Left kidney (tissue), 2 donors: ENCODE results near the gene LHPP. TPM values are rescaled to one million over a fixed set of nuclear protein-coding genes. Genes with fewer than 3 reads are reported as not detected.

Experiments
- DNase-seq: peaks from one replicate; pipeline ENCODE4 v3.0.0-alpha.2; 2013
- polyA plus RNA-seq: library from polyadenylated mRNA; unstranded; fragments of 120-200 nt; gene quantifications from one replicate; pipeline ENCODE4 v1.2.1, GENCODE V29; 2013; ENCODE audit not compliant: insufficient read length

The LHPP gene
- polyA plus RNA-seq, 1 donor, result 17.9 TPM

GRCh38 chr10:124593431-124593985 is 131.9 kb downstream of the LHPP start:
- DNase-seq, result no peak

- no peak for DNase-seq
These were observed 132.6 kb downstream of the LHPP start for GRCh38 chr10:124594240-124594639.

GRCh38 chr10:124595143-124595883 is 133.7 kb downstream of the LHPP start:
- DNase-seq, result no peak

- no peak for DNase-seq
These were observed 134.6 kb downstream of the LHPP start for GRCh38 chr10:124596116-124596785.

GRCh38 chr10:124596962-124597845 is 135.6 kb downstream of the LHPP start:
- DNase-seq, result no peak

- no peak for DNase-seq
These were observed 136.2 kb downstream of the LHPP start for GRCh38 chr10:124597846-124598165.

GRCh38 chr10:124598196-124598595 is 136.6 kb downstream of the LHPP start:
- no peak for DNase-seq

- no peak for DNase-seq
These were observed 137.4 kb downstream of the LHPP start for GRCh38 chr10:124598773-124599587.

GRCh38 chr10:124599588-124600050 is 138.0 kb downstream of the LHPP start:
- DNase-seq, result no peak

- no peak for DNase-seq
These were observed 138.6 kb downstream of the LHPP start for GRCh38 chr10:124600051-124600880.

- DNase-seq, result no peak
These were observed 139.4 kb downstream of the LHPP start for GRCh38 chr10:124601016-124601415.

- no peak for DNase-seq
These were observed 140.0 kb downstream of the LHPP start for GRCh38 chr10:124601431-124602120.

GRCh38 chr10:124602121-124602561 is 140.5 kb downstream of the LHPP start:
- no peak for DNase-seq

- no peak for DNase-seq
These were observed 141.2 kb downstream of the LHPP start for GRCh38 chr10:124602646-124603365.

- no peak for DNase-seq
These were observed 142.0 kb downstream of the LHPP start for GRCh38 chr10:124603376-124604213.

- no peak for DNase-seq
These were observed 142.8 kb downstream of the LHPP start for GRCh38 chr10:124604214-124605000.

GRCh38 chr10:124605001-124605370 is 143.4 kb downstream of the LHPP start:
- DNase-seq, result no peak

- no peak for DNase-seq
These were observed 143.8 kb downstream of the LHPP start for GRCh38 chr10:124605481-124605855.
